Measurements from ENCODE around the gene ZNF684. TPM values are rescaled to one million over a fixed set of nuclear protein-coding genes. Genes with fewer than 3 reads are reported as not detected.
"Not testable (repeated sequence)": the region's sequence is repeated elsewhere in the genome, so short reads cannot be mapped to it uniquely, and the experiment has no call there.

ZNF684 gene
- polyA plus RNA-seq, 1 donor (not counting 4 experiments of a cell fraction or from before 2014, with no cell fraction given): 2.8 TPM

- Histone ChIP-seq H2AFZ (ENCODE audit: control insufficient read depth, low read length) (no peak overlapping the region), H3K79me2 (ENCODE audit: control insufficient read depth, insufficient read depth, low read length) (no peaks in the 10 kb centered on the region), H3K9me3 (ENCODE audit: control insufficient read depth, low read depth, low read length) (no peaks in the 10 kb centered on the region), H3K4me3 (ENCODE audit: control insufficient read depth in 2 of 3, extremely low read depth in 1 of 3, insufficient read depth in 2 of 3, low read depth in 1 of 3, low read length in 3 of 3) (no peak overlapping the region), H3K4me2 (ENCODE audit: control insufficient read depth, extremely low read depth, insufficient read depth, low read depth, low read length) (no peak overlapping the region), H3K27me3 (ENCODE audit: control insufficient read depth, extremely low read depth, insufficient read depth, low read length) (no peaks in the 10 kb centered on the region), H3K4me1 (ENCODE audit: control insufficient read depth, extremely low read depth, insufficient read depth, low read length) (no peaks in the 10 kb centered on the region), H3K36me3 (ENCODE audit: control insufficient read depth in 2 of 2, extremely low read depth in 1 of 2, insufficient read depth in 2 of 2, low read length in 2 of 2) (no peaks in the 10 kb centered on the region), H4K20me1 (ENCODE audit: control insufficient read depth, extremely low read depth, insufficient read depth, low read length) (no peaks in the 10 kb centered on the region), H3K9ac (ENCODE audit: control insufficient read depth, extremely low read depth, insufficient read depth, low read length) (no peak overlapping the region), H3K27ac (ENCODE audit: control insufficient read depth, insufficient read depth, low read length) (no peak overlapping the region), H3K9me1 (ENCODE audit: control insufficient read depth, extremely low read depth, insufficient read depth, low read length) (no peaks in the 10 kb centered on the region)
- FAIRE-seq (no peak), DNase-seq (ENCODE audit: low read depth, low spot score) (no peak)
- dilution Hi-C loops (cut with MboI; ENCODE audit: extremely low pct_ligation_motif_present, low sequenced_read_pairs): no loop called here
- TF ChIP-seq CTCF (optimal IDR thresholded peaks at IDR 0.05 in 1 of 3, IDR thresholded peaks at IDR 0.05 in 1 of 3, conservative IDR thresholded peaks at IDR 0.05 in 1 of 3; ENCODE audit: extremely low read depth in 1 of 3, insufficient read depth in 2 of 3, low read length in 3 of 3): no peak
- TF ChIP-seq EZH2 (IDR thresholded peaks at IDR 0.05; ENCODE audit: low read length): no peak
These were observed 21.6 kb downstream of the ZNF684 start for GRCh38 chr1:40553017-40553416.

- H3K36me3 ChIP-seq (ENCODE audit: control insufficient read depth in 2 of 2, extremely low read depth in 1 of 2, insufficient read depth in 2 of 2, low read length in 2 of 2); H4K20me1 ChIP-seq (ENCODE audit: control insufficient read depth, extremely low read depth, insufficient read depth, low read length); H3K4me1 ChIP-seq (ENCODE audit: control insufficient read depth, extremely low read depth, insufficient read depth, low read length); H3K79me2 ChIP-seq (ENCODE audit: control insufficient read depth, insufficient read depth, low read length); H3K9me1 ChIP-seq (ENCODE audit: control insufficient read depth, extremely low read depth, insufficient read depth, low read length); DNase-seq (ENCODE audit: low read depth, low spot score); H3K9ac ChIP-seq (ENCODE audit: control insufficient read depth, extremely low read depth, insufficient read depth, low read length); H3K9me3 ChIP-seq (ENCODE audit: control insufficient read depth, low read depth, low read length); FAIRE-seq; H3K4me3 ChIP-seq (ENCODE audit: control insufficient read depth in 2 of 3, extremely low read depth in 1 of 3, insufficient read depth in 2 of 3, low read depth in 1 of 3, low read length in 3 of 3); H3K27me3 ChIP-seq (ENCODE audit: control insufficient read depth, extremely low read depth, insufficient read depth, low read length); H3K4me2 ChIP-seq (ENCODE audit: control insufficient read depth, extremely low read depth, insufficient read depth, low read depth, low read length); H3K27ac ChIP-seq (ENCODE audit: control insufficient read depth, insufficient read depth, low read length); dilution Hi-C loops (cut with MboI; ENCODE audit: extremely low pct_ligation_motif_present, low sequenced_read_pairs); H2AFZ ChIP-seq (ENCODE audit: control insufficient read depth, low read length): not testable (repeated sequence)
These were observed 23.4 kb downstream of the ZNF684 start for GRCh38 chr1:40554807-40555206.

DNA sequence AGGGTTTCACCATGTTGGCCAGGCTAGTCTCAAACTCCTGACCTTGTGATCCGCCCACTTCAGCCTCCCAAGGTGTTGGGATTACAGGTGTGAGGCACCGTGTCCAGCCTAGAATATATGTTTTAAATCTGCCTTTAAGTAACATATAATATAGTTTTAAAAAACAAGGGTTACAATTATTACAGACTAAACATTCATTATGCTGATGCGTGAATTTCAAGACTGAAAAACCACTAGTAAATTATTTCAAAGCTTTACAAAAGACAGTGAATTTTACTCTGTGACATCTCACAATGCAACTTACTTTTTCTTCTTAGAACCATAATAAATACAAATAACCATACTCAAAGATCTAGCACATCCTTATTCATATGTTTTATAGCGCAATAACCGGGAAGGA lies 24.7 kb downstream of the ZNF684 start:
- DNase-seq (ENCODE audit: low read depth, low spot score): no peak
- H3K9me3 ChIP-seq (ENCODE audit: control insufficient read depth, low read depth, low read length): no peaks in the 10 kb centered on the region
- no peaks in the 10 kb centered on the region for H3K4me1 ChIP-seq (ENCODE audit: control insufficient read depth, extremely low read depth, insufficient read depth, low read length)
- H3K27me3 ChIP-seq (ENCODE audit: control insufficient read depth, extremely low read depth, insufficient read depth, low read length): no peaks in the 10 kb centered on the region
- no peak for FAIRE-seq
- no peaks in the 10 kb centered on the region for H3K79me2 ChIP-seq (ENCODE audit: control insufficient read depth, insufficient read depth, low read length)
- H3K36me3 ChIP-seq (ENCODE audit: control insufficient read depth in 2 of 2, extremely low read depth in 1 of 2, insufficient read depth in 2 of 2, low read length in 2 of 2): no peaks in the 10 kb centered on the region
- no peak overlapping the region for H3K27ac ChIP-seq (ENCODE audit: control insufficient read depth, insufficient read depth, low read length)
- no peak overlapping the region for H3K4me2 ChIP-seq (ENCODE audit: control insufficient read depth, extremely low read depth, insufficient read depth, low read depth, low read length)
- H3K4me3 ChIP-seq (ENCODE audit: control insufficient read depth in 2 of 3, extremely low read depth in 1 of 3, insufficient read depth in 2 of 3, low read depth in 1 of 3, low read length in 3 of 3): no peak overlapping the region
- H3K9ac ChIP-seq (ENCODE audit: control insufficient read depth, extremely low read depth, insufficient read depth, low read length): no peak overlapping the region
- H2AFZ ChIP-seq (ENCODE audit: control insufficient read depth, low read length): no peak overlapping the region
- dilution Hi-C loops (cut with MboI; ENCODE audit: extremely low pct_ligation_motif_present, low sequenced_read_pairs): no loop called here
- TF ChIP-seq CTCF (optimal IDR thresholded peaks at IDR 0.05 in 1 of 3, IDR thresholded peaks at IDR 0.05 in 1 of 3, conservative IDR thresholded peaks at IDR 0.05 in 1 of 3; ENCODE audit: extremely low read depth in 1 of 3, insufficient read depth in 2 of 3, low read length in 3 of 3): no peak
- no peak for TF ChIP-seq EZH2 (IDR thresholded peaks at IDR 0.05; ENCODE audit: low read length)
- no peaks in the 10 kb centered on the region for H4K20me1 ChIP-seq (ENCODE audit: control insufficient read depth, extremely low read depth, insufficient read depth, low read length)
- no peaks in the 10 kb centered on the region for H3K9me1 ChIP-seq (ENCODE audit: control insufficient read depth, extremely low read depth, insufficient read depth, low read length)

GRCh38 chr1:40558241-40558640 lies 26.8 kb downstream of the ZNF684 start:
- H3K9me3 ChIP-seq (ENCODE audit: control insufficient read depth, low read depth, low read length); H3K9me1 ChIP-seq (ENCODE audit: control insufficient read depth, extremely low read depth, insufficient read depth, low read length); H3K27ac ChIP-seq (ENCODE audit: control insufficient read depth, insufficient read depth, low read length); H4K20me1 ChIP-seq (ENCODE audit: control insufficient read depth, extremely low read depth, insufficient read depth, low read length); H3K79me2 ChIP-seq (ENCODE audit: control insufficient read depth, insufficient read depth, low read length); H3K27me3 ChIP-seq (ENCODE audit: control insufficient read depth, extremely low read depth, insufficient read depth, low read length); H3K9ac ChIP-seq (ENCODE audit: control insufficient read depth, extremely low read depth, insufficient read depth, low read length); FAIRE-seq; H3K36me3 ChIP-seq (ENCODE audit: control insufficient read depth in 2 of 2, extremely low read depth in 1 of 2, insufficient read depth in 2 of 2, low read length in 2 of 2); DNase-seq (ENCODE audit: low read depth, low spot score); H3K4me2 ChIP-seq (ENCODE audit: control insufficient read depth, extremely low read depth, insufficient read depth, low read depth, low read length); dilution Hi-C loops (cut with MboI; ENCODE audit: extremely low pct_ligation_motif_present, low sequenced_read_pairs); H2AFZ ChIP-seq (ENCODE audit: control insufficient read depth, low read length); H3K4me1 ChIP-seq (ENCODE audit: control insufficient read depth, extremely low read depth, insufficient read depth, low read length); H3K4me3 ChIP-seq (ENCODE audit: control insufficient read depth in 2 of 3, extremely low read depth in 1 of 3, insufficient read depth in 2 of 3, low read depth in 1 of 3, low read length in 3 of 3): not testable (repeated sequence)

Data from keratinocyte (primary cell).